DMS 273 treated with DMSO at 0.1 percent for 48 hours (cell line): ENCODE results near the gene OGDH.
A peak's percentile ranks its signal among the peaks of the same experiment; 100 is the strongest.
"Not testable (repeated sequence)": the region's sequence is repeated elsewhere in the genome, so short reads cannot be mapped to it uniquely, and the experiment has no call there.

ENCODE experiments used
- DNase-seq: peaks from one replicate; lab custom pipeline; 2025; lab: John Stamatoyannopoulos, UW

OGDH gene

DNA sequence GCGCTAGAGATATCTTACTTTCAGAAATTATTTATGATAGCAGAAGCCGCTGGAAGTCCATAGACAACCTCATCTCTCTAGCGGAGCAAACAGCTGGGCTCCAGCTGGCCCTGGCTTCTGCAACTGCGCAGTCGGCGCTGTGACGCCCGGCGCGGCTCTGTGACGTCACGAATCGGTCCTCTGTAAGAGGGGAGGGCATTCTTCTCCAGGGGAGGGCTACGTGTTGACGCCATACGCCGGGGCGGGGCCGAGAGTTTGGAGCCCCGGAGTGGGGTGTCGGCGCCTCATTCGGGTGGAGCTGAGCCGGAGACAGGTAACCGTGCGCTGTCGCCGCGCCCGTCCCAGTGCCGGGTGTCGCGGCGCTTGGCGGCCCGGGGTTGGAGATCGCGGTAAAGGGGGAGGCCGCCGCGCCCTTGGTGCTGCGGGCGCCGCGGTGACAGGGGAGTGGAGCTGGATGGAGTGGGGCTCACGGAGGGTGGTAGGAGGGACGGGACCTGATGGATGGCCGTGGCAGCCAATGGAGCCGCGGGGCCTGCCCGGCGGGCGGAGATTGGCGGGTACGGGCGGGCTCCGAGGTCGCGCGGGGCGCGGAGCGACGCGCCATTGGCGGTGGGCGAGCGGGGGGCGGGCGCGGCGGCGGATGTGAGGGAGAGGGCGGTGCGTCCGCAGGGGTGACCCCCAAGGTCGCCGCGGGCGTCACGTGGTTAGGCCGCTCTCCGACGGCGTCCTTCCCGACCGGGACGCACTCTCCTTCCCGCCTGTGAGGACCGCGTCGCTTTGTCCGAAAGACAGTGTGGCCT, at the start of gene OGDH:
Gene OGDH, plus strand, starts transcription at position 287 of the 800 bp plus-strand sequence. CDS start 17,717 bp downstream, outside the sequence.
- DNase-seq: peak; percentile 98

DNA sequence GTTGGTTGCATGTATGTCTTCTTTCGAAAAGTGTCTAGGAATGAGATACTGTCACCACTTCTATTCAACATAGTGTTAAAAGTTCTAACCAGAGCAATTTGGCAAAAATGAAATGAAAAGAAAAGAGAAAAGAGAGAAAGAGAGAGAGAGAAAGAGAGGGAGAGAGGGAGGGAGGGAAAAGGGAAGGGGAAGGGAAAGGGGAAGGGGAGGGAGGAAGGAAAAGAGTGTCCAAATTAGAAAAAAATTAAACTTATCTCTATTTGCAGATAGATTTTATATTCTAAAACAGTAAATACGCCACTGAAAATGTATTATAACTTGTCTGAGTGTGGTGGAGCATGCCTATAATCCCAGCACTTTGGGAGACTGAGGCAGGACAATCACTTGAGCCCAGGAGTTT, 48.9 kb upstream of the OGDH start:
- no peak for DNase-seq

DNA sequence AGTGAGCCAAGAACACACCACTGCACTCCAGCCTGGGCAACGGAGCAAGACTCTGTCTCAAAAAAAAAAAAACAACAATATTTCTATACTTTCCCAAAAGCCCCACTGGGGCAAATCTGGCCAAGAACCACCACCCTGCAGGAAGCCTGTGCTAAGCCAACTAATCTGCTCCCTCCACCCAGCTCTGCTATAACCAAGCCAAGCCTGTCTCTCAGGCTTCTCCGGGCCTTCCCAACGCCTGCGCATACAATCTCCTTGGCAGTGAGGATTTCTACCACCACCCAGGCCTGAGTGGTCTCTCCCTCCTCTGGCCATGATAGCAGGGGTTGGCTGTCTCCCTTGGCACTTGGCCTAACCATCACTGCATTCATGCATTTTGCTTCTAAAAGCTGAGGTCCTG, 46.9 kb upstream of the OGDH start:
- DNase-seq: no peak

- no peak for DNase-seq
Observed at GRCh38 chr7:44561481-44561880, 44.9 kb upstream of the OGDH start.

DNA sequence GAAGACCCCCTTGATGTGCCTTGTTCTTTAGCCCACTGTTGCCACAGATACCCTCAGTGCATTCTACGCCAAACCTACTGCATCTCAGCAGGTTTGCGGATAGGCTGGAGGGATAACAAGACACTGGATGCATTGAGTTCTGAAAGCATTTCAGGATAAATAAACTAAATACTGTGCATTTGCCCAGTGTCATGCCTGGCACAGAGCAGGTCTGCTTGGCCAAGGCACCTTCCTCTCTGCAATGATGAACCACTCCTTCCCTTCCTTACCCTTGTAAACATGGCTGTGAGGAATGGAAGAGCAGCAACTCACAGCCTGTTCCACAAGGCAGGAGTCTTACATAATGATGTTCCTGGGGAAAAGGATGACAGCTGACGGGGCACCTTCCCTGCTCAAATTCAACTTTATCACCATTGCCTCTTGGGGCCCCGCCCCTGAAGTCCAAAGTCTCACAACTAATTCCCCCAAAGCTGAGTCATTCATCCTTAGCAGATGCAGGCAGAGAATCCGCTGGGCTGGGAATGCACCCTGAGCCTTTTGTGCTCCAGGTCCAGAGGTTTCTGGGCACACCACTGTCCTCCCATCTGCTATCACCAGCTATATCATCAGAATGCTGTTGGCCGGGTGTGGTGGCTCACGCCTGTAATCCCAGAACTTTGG, 44.3 kb upstream of the OGDH start:
- no peak for DNase-seq

DNA sequence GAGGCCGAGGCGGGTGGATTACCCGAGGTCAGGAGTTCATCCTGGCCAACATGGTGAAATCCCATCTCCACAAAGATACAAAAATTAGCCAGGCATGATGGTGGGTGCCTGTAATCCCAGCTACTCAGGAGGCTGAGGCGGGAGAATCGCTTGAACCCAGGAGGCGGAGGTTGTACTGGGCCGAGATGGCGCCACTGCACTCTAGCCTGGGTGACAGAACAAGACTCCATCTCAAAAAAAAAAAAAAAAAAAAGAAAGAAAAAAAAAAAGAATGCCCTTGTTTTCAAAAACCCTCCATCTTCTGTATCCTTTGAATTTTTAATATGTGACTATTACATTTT, 43.8 kb upstream of the OGDH start:
- not testable (repeated sequence) for DNase-seq

GRCh38 chr7:44563171-44563679, 43.2 kb upstream of the OGDH start:
- no peak for DNase-seq

DNA sequence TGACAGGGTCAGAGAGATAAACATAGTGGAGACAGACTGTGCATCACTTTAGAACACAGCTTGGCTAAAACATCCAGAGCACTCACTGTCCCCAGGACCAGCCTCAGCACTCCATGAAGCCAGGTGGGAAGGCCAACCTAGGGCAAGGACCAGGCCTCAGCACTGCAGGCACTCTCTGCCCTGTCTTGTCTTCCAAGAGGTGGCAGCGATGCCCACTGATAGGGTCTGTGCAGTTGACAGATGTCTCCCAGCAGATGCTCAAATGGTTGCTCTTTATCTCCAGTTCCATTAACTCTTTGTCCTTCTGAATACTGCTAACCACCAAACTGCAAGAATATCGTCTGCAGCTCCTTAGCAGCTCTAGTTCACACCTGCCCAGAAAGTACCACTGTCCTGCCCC, 41.8 kb upstream of the OGDH start:
- DNase-seq: no peak

DNA sequence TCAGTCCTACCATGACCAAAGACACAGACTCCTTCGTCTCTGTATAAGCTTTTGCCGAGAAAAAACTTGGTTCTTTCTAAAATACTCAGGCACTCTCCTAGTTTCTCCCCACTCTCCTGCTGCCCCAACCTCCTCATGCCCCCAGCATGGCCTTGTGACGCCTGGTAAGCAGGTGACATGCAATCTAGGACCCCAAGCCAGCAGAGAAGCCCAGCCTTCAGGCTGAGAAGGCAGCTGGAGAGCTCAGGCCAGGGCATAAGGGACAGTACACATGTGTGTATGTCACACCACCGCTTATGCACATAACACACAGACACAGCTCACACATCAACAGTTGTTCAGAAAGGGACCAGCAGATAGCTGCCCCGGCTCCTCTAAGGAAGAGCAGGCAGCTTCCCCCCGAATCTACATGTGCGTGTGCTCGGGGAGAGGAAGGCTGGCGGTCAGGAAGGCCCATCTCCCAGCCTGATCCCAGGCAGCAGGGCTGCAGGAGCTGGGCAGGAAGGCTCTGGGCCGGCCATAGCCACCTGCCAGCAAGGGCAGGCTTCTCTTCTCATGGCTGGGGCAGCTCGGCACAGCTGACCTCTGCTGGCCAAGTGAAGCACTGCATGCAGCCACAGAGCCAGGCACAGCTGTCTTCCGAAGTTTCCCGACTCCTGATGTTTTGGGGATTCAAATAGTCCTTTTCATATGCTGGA, 41.2 kb upstream of the OGDH start:
- peak; percentile 37 for DNase-seq

DNA sequence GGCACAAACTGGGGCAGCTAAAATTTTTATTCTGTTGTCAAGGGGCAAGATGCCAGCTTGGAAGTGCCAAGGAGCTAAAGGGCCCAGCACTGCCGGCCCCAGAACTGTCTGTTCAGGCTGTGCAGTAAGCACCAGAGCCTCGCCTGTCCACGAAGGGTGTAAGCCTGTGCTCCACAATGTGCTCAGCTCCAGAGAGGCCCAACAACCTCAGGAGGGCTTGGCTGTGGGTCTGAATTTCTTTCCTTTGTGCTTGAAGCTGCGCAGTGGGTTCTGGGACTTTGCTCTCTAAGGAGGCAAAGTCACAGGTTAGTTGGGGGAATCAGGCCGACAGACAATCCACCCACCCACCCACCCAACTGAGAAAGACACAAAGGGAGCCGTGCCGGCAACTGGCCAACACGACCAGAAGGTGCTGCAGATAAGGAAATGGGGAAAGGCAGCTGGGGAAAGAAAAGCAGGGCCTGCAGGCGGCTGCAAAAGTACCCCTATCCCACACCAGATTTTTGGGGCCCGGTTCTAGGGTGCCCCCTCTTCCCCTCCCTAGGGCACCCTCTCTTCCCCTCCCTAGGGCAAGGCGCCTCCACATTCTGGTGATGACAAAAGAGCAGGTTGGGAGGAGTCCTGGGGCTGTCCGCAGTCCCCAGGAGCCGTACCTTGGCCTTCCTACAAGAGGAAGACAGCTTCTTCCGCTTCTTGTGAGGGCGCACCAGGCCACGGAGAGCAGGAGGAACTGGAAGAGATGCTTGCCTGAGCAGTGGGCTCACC, 40.5 kb upstream of the OGDH start:
- DNase-seq: no peak

DNA sequence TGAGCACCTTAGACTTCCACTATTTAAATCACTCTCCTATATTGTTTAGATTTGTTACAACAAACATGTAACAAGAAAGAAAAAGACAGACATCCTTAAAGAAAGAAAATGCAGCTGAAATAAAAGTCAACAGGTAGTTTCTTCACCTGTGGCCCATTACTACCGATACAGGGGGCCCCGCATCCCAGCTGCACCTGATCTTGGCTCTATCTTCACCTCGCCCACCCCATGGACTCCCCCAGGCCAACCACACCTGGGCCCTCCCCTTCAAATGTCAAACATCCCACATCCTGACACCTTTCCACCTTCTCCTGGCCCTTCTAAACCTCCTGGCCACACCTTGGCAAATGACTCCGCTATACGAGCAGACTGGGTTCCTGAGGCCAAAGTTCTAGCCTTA, 39.7 kb upstream of the OGDH start:
- no peak for DNase-seq

DNA sequence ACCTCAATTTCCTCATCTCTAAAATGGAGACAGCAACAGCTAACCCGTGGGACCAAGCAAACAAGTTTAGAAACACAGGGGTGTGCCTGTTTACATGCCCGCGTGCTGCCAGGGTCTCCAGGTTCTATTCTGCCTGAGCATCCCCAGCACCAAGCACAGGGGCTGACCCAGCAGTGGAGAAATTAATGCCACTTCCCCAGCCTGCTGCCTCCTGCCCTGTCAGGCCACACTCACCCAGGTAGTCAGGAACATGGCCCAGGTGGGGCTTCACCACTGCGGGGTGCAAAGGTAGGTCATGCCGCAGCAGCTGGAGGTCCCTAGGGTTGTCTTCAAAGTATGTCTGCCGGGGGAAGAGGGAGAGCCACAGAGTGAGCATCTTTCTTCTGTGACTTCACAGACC, 38.5 kb upstream of the OGDH start:
- no peak for DNase-seq

- DNase-seq: no peak
Observed at GRCh38 chr7:44568771-44569560, 37.5 kb upstream of the OGDH start.

DNA sequence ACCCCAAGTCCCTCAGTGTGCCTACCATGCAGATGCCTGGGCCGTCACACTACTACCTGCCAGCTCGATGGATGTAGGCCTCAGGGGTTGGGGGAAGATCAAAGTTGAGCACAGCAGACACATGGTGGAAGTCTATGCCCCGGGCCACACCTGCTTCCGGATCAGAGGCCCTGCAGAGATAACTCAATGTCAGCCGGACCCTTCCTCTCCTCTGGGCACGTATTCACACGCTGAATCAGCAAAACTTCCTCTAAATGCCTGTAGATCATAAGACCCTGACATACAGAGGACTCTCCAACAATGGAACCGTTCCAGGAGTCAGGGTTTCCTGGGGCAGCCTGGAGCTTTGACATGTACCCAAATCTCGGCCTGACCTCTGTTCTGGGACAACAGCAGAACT, 36.5 kb upstream of the OGDH start:
- DNase-seq: no peak

DNA sequence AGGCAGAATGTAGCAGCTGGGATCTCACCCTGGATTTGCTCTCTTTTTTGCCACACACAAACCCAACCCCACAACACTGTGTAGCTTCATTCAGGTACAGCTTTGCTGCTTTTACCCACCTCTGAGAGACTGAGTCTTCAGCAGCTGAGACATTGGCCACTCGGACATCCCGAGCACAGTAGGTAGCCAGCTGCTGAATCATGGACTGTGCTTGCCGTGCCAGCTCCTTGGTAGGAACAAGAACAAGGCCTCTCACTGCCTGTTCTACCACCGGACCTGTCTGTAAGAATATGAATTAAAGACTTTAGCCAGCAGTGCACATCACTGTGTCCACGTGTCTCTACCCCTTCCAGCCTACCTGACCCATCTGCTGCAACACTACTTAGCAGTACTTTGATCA, 33.7 kb upstream of the OGDH start:
- no peak for DNase-seq

DNA sequence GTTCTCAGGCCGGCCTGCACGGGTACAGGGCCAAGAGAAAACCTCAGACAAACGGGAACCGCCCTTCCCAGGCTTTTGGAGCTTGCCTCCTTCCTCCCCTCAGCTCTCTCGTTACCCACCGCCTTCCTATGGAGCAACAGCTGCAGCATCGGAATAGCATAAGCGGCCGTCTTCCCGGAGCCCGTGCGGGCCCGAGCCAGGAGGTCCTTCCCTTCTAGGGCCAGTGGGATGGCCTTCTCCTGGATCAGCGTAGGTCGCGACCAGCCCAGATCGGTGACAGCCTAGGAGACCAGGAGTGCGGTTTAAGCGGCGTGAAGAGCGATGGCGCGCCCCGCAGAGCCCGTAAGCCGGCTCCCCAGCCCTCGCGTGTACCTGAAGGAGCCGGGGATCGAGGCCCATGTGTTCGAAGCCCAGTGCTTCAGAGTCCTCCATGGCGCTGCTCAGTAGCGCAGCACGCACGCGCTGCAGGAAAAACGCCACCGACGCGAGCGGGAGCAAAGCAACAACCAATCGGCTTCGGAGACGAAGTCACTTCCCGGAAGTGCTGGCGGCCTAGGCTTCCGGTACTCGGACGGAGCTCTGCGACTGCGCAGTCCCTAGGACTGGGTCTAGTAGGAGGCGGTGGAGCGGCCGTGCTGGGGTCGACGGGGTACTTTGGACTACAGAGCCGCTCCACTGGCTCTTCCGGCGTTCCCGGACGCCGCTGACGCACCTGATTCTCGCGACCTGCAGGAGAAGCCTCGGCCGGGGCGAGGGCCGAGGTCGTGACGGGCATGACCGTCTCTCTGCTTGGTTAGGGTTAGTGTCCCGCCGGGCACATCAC, 32.8 kb upstream of the OGDH start, which contains the start of gene DDX56:
Gene DDX56, minus strand, starts transcription at position 445 of the 823 bp plus-strand sequence. Its CDS starts 13 bp downstream, at position 432.
- DNase-seq: peak; percentile 86

DNA sequence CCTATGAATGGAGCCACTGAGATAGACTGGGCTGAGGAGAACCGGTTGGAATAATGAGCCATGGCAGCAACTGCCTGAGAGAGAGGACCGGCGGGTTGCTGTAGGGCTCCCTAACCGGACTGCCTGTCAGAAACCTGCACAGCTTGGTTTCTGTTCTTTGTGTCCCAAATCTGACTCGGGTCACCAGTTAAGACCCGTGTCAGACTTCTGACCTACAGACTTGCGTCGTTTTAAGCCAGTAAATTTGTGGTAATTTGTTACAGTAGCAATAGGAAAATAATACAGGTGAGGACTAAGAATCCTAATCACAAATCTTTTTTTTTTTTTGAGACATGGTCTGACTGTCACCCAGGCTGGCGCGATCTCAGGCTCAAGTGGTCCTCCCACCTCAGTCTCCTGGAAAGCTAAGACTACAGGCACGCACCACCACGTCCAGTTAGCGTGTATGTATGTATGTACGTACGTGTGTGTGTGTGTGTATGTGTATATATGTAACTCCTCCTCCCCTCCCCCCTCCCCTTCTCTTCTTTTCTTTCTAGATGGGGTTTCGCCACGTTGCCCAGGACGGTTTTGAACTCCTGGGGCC, 32.0 kb upstream of the OGDH start:
- no peak for DNase-seq

GRCh38 chr7:44575054-44575453, 31.4 kb upstream of the OGDH start:
- no peak for DNase-seq

DNA sequence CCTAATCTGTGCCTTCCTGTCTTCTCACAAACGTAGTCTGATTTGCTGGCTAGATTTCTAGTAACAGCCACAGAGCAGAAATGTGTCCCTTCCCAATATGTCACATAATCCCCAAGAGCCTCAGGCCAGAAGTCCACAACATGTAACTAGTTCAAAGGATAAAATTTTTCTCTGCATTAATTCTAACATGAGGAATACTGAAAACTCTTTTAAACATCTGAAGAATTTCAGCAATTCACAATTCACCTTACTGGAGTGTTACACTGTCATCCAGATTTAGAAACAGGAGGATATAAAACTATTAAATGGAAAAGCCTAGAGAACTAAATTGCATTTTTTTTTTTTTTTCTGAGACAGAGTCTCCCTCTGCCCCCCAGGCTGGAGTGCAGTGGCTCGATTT, 30.2 kb upstream of the OGDH start:
- DNase-seq: no peak
